Fibroblast of peridontal ligament (primary cell): ENCODE measurements around the gene PIAS4.

Experiments used
- DNase-seq: peaks from one replicate; pipeline ENCODE4 v3.0.0-alpha.2; 2010; ENCODE audit errors: extremely low read depth

PIAS4 gene

GRCh38 chr19:4023600-4024398, 16.3 kb downstream of the PIAS4 start:
- DNase-seq: no peak

GRCh38 chr19:4025317-4025716, 17.8 kb downstream of the PIAS4 start:
- no peak for DNase-seq

GRCh38 chr19:4027146-4027545, 19.6 kb downstream of the PIAS4 start:
- DNase-seq: no peak

- DNase-seq: no peak
These were observed 21.1 kb downstream of the PIAS4 start for GRCh38 chr19:4028334-4029246.

GRCh38 chr19:4029247-4029614, 21.7 kb downstream of the PIAS4 start:
- DNase-seq: no peak

- DNase-seq: no peak
These were observed 23.0 kb downstream of the PIAS4 start for GRCh38 chr19:4030552-4030951.

- DNase-seq: no peak
These were observed 23.4 kb downstream of the PIAS4 start for GRCh38 chr19:4030981-4031380.

GRCh38 chr19:4031420-4031819, 23.9 kb downstream of the PIAS4 start:
- no peak for DNase-seq

- no peak for DNase-seq
These were observed 24.9 kb downstream of the PIAS4 start for GRCh38 chr19:4032436-4032835.

GRCh38 chr19:4033028-4033956, 25.8 kb downstream of the PIAS4 start:
- DNase-seq: no peak

GRCh38 chr19:4034048-4035017, 26.8 kb downstream of the PIAS4 start:
- DNase-seq: no peak

- no peak for DNase-seq
These were observed 27.6 kb downstream of the PIAS4 start for GRCh38 chr19:4035018-4035566.

GRCh38 chr19:4035582-4035981, 28.0 kb downstream of the PIAS4 start:
- peak; percentile 18 for DNase-seq

GRCh38 chr19:4036576-4037300, 29.2 kb downstream of the PIAS4 start:
- no peak for DNase-seq

GRCh38 chr19:4037301-4037949, 29.9 kb downstream of the PIAS4 start:
- DNase-seq: no peak

- no peak for DNase-seq
These were observed 30.5 kb downstream of the PIAS4 start for GRCh38 chr19:4038057-4038456.

- DNase-seq: no peak
These were observed 31.3 kb downstream of the PIAS4 start for GRCh38 chr19:4038661-4039423.

- DNase-seq: no peak
These were observed 34.7 kb downstream of the PIAS4 start for GRCh38 chr19:4042064-4042730.
